A549 (cell line): ENCODE results near the gene CSMD2.

Experiments
- EP300 ChIP-seq, 2 experiments: fragments of >200 bp; sonication (Bioruptor Twin); formaldehyde crosslinking; IDR thresholded peaks; 2 replicates in 1 of 2; 3 replicates in 1 of 2; pipeline ENCODE4 v1.6.1; 2016 to 2017
- JUNB ChIP-seq: fragments of >200 bp; sonication (Bioruptor Twin); formaldehyde crosslinking; IDR thresholded peaks from 2 replicates; pipeline ENCODE4 v1.6.1; 2016
- MAZ ChIP-seq: fragments of 150-350 bp; IDR thresholded peaks from 2 replicates; pipeline ENCODE4 v1.6.1; 2014; ENCODE audit warnings: antibody characterized with exemption, low read depth, low read length, borderline replicate concordance
- POLR2A ChIP-seq: IDR thresholded peaks from 2 replicates; pipeline ENCODE4 v1.6.1; 2012; ENCODE audit warnings: mild to moderate bottlenecking, low read length
- RFX5 ChIP-seq: fragments of 450-650 bp; IDR thresholded peaks from 2 replicates; pipeline ENCODE4 v1.7.1; 2014; ENCODE audit warnings: antibody characterized with exemption, mild to moderate bottlenecking, moderate library complexity
- TF ChIP-seq, protein P1 (sequence below): fragments of >200 bp; sonication (Bioruptor Twin); formaldehyde crosslinking; IDR thresholded peaks from 3 replicates; pipeline ENCODE4 v1.5.1; 2016

DNA sequence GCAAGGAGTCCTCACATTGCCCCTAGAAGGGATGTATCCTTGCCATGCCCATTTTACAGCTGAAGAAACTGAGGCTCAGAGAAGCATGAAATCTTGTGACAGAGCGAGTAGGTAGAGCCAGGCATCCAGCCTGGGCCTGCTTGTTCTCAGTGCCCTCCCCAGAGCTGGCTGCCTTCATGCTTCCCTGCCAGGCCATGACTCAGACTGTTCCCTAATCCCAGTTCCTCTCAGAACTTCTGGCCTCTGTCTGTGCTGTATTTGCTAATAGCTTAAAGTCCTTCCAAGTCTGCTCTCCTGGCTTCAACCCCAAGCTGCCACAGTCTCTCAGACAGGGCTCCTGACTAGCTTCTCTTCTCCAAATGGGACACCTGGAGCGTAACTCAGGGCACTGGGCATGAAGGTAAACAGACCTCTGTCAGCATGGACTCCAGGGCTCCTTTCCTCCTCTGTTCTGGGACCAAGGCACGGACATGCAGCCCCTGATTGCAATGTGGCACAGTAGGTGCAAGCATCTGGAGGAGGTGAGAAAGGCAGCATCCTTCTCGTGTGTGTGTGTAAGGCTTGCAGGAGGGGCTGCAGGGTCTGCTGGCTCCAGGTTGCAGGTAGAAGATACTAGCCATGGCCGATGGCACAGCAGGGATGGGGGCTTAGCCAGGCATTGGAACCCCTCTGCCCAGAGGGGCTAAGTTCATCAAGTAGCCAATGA, 178.5 kb downstream of the CSMD2 start:
- TF ChIP-seq EP300 (IDR thresholded peaks at IDR 0.05) (no peak), MAZ (no peak), POLR2A (no peak), JUNB (no peak), RFX5 (no peak)
- TF ChIP-seq, protein P1, sequence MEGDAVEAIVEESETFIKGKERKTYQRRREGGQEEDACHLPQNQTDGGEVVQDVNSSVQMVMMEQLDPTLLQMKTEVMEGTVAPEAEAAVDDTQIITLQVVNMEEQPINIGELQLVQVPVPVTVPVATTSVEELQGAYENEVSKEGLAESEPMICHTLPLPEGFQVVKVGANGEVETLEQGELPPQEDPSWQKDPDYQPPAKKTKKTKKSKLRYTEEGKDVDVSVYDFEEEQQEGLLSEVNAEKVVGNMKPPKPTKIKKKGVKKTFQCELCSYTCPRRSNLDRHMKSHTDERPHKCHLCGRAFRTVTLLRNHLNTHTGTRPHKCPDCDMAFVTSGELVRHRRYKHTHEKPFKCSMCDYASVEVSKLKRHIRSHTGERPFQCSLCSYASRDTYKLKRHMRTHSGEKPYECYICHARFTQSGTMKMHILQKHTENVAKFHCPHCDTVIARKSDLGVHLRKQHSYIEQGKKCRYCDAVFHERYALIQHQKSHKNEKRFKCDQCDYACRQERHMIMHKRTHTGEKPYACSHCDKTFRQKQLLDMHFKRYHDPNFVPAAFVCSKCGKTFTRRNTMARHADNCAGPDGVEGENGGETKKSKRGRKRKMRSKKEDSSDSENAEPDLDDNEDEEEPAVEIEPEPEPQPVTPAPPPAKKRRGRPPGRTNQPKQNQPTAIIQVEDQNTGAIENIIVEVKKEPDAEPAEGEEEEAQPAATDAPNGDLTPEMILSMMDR = no peak
